Breast epithelium (tissue), 3 donors: Measurements from ENCODE around the gene PREP.

Source experiments
- CTCF ChIP-seq, 3 donors: fragments of 450-650 bp; IDR thresholded peaks; one replicate each; pipeline ENCODE4 v1.5.1; 2016 to 2017; ENCODE audit warnings: antibody characterized with exemption in 3 of 3, mild to moderate bottlenecking in 3 of 3, moderate library complexity in 3 of 3
- POLR2A ChIP-seq: fragments of 450-650 bp; IDR thresholded peaks from one replicate; pipeline ENCODE4 v1.6.1; 2016; ENCODE audit warnings: antibody characterized with exemption, mild to moderate bottlenecking, moderate library complexity

DNA sequence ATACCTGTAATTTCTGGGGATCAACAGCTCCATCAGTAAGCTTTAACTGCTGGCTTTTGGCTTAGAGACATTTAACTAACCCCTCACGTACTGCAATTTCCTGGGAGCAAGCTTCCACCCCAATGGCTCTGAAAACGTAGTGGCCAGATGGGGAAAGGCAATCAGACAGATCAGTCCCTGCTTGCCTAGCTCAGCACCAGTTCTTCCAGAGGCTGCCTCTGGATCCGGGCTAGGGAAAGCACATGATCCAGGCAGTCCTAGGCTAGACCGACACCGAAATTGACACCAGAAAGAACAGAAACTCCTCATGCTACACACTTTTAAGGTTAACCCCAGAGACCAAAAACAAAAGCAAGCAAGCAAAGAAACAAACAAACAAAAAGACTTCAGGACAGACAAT, 13.3 kb downstream of the PREP start:
- TF ChIP-seq CTCF (IDR thresholded peaks at IDR 0.05): no peak
- no peak for TF ChIP-seq POLR2A
